ENCODE measurements around the gene RNF44.

The RNF44 gene

DNA sequence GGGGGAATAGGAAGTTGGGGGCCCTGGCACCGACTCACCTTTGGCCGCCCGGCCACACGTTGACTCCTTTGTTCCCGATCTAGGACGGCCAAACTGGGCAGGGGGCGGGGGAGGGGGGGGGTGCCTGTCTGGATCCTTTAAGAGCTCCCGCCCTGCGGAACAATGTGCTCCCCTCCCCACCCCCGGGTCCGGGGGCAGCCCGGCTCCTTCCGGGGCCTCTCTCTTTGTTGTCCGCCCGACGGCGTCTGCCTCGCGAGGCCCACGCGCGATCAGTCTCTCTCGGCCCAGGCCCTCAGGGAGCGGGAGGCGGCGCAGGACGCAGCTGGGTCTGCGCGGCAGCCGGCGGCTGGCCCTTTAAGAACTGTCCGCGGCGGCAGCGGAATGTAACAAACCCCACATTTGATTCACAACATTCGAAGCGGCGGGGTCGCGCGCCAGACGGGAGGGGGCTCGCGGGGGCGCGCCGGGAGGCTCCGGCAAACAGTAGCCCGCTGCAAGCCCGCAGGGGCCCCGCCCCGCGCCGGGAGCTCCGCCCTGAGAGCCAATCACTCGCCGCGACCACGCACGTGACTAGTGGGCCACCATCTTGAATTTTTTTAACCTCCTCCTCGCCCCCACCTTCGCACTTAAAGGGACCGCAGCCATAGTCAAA lies at the start of gene RNF44:
Gene RNF44 (minus strand): TSS at position 501 of the 652 bp plus-strand sequence. CDS start 4,930 bp downstream, outside the sequence.
- peak within 1 kb of the TSS; percentile 47 for H2AFZ ChIP-seq (ENCODE audit: low read depth, low read length)
- peak within 1 kb of the TSS; percentile 88 for H3K4me3 ChIP-seq (ENCODE audit: low read length)
- H3K9me3 ChIP-seq (ENCODE audit: low read length) = no peaks in the 10 kb centered on the region
- no peaks in the 10 kb centered on the region for H3K27me3 ChIP-seq (ENCODE audit: insufficient read depth, low read length)
- H3K4me1 ChIP-seq (ENCODE audit: insufficient read depth, low read length) = peaks cover 32% of the 10 kb centered on the region
- H3K36me3 ChIP-seq (ENCODE audit: insufficient read depth, low read length) = peaks cover 9% of the 10 kb centered on the region

DNA sequence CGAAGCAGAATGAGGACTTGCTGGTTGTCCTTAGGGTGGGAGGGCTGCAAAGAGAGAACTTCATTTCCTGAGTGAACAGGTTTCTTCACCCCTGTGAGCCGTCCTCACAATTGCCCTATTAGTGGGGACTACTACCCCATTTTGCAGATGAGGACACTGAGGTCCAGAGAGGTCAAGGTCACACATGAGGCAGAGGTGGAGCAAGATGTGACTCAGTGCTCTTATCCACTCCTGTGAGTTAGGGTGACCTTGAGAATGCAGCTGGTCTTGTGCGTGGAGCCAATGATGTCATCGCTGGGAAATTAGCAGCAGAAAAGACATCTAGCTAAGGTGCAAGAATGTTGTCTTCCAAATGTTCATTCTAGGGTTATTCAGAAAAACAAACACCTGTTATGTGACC lies 45.9 kb upstream of the RNF44 start:
- H2AFZ ChIP-seq (ENCODE audit: low read depth, low read length) = no peak overlapping the region
- no peaks in the 10 kb centered on the region for H3K4me1 ChIP-seq (ENCODE audit: insufficient read depth, low read length)
- H3K36me3 ChIP-seq (ENCODE audit: insufficient read depth, low read length) = no peaks in the 10 kb centered on the region
- H3K9me3 ChIP-seq (ENCODE audit: low read length) = peaks cover 8% of the 10 kb centered on the region
- H3K4me3 ChIP-seq (ENCODE audit: low read length) = no peak overlapping the region
- H3K27me3 ChIP-seq (ENCODE audit: insufficient read depth, low read length) = no peaks in the 10 kb centered on the region

DNA sequence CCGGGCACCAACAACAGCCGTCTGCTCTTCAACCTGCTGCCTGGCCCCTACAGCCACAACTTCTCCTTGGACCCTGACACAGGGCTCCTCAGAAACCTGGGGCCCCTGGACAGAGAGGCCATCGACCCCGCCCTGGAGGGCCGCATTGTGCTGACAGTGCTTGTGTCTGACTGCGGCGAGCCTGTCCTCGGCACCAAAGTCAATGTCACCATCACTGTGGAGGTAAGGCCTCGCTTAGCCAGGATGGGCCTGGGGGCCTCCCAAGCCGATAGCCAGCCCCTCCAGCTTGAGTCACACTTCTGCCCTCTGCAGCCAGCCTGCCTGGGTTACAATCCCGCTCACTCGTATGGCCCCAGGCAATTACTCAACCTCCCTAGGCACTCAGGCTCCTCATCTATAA lies 44.2 kb upstream of the RNF44 start:
- Histone ChIP-seq H2AFZ (ENCODE audit: low read depth, low read length) (no peak overlapping the region), H3K4me1 (ENCODE audit: insufficient read depth, low read length) (peaks cover 2% of the 10 kb centered on the region), H3K9me3 (ENCODE audit: low read length) (peaks cover 8% of the 10 kb centered on the region), H3K36me3 (ENCODE audit: insufficient read depth, low read length) (no peaks in the 10 kb centered on the region), H3K27me3 (ENCODE audit: insufficient read depth, low read length) (no peaks in the 10 kb centered on the region), H3K4me3 (ENCODE audit: low read length) (no peak overlapping the region)

DNA sequence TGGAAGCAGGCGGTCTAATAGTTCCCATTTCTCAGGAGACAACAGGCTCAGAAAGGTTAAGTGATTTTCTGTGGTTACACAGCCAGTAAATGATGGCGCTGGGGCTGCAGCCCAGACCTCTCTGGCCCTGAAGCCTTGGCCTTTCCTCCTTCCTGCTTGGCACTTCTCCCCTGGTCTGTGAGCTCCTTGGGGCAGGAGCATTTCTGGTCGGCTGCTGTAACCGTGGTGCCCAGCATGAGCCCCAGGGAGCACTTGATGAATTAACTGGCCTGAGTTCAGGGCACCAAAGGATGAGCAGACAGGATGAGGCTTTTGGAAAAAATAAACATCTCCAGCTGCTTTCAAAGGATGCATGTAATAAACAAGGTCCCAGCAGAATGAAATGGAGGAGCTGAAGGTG lies 42.1 kb upstream of the RNF44 start:
- no peak overlapping the region for H3K4me3 ChIP-seq (ENCODE audit: low read length)
- H3K36me3 ChIP-seq (ENCODE audit: insufficient read depth, low read length) = no peaks in the 10 kb centered on the region
- peaks cover under 1% of the 10 kb centered on the region for H3K9me3 ChIP-seq (ENCODE audit: low read length)
- H3K27me3 ChIP-seq (ENCODE audit: insufficient read depth, low read length) = no peaks in the 10 kb centered on the region
- H2AFZ ChIP-seq (ENCODE audit: low read depth, low read length) = no peak overlapping the region
- peaks cover 2% of the 10 kb centered on the region for H3K4me1 ChIP-seq (ENCODE audit: insufficient read depth, low read length)

DNA sequence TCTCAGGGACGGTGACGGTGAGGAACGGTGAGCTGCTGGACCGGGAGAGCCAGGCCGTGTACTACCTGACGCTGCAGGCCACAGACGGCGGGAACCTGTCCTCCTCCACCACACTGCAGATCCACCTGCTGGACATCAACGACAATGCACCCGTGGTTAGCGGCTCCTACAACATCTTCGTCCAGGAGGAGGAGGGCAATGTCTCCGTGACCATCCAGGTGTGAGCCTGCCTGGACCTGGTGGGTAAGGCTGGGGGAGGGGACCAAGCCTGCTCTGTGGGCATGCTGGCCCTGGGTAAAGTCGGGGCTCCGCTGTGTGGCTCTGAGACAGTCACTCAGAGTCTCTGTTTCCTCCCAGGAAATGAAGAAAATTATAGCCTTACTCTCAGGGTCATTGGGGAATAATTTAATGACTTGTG lies 41.2 kb upstream of the RNF44 start:
- Histone ChIP-seq H3K4me1 (ENCODE audit: insufficient read depth, low read length) (peaks cover 2% of the 10 kb centered on the region), H3K4me3 (ENCODE audit: low read length) (no peak overlapping the region), H2AFZ (ENCODE audit: low read depth, low read length) (no peak overlapping the region), H3K36me3 (ENCODE audit: insufficient read depth, low read length) (no peaks in the 10 kb centered on the region), H3K9me3 (ENCODE audit: low read length) (no peaks in the 10 kb centered on the region), H3K27me3 (ENCODE audit: insufficient read depth, low read length) (no peaks in the 10 kb centered on the region)

DNA sequence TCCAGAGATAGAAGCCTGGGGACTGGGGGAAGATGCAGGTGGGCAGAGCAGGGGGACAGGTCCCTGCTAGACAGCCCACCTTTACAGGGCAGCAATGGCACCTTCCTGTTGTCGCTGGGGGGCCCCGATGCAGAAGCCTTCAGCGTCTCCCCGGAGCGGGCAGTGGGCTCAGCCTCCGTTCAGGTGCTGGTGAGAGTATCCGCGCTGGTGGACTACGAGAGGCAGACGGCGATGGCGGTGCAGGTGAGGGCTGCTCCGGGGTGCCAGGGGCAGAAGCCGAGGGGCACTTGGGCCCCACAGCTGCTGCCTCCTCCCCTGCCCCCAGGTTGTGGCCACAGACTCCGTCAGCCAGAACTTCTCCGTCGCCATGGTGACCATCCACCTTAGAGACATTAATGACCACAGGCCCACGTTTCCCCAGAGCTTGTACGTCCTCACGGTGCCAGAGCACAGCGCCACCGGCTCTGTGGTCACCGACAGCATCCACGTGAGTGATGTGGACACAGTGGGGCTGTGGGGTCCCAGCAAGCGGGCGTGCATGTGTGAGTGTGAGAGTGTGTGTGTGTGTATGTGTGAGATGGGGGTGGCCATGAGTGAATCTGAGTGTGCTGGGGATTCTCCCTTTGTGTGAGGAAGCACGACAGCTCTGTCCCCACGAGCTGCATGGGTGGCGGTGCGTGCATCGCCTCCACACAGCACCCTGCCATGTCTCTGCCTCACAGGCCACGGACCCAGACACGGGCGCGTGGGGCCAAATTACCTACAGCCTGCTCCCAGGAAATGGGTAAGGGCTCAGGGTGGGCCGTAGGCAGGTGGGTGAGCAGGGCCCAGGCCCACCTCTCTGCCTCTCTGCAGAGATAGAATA lies 40.3 kb upstream of the RNF44 start:
- peaks cover 1% of the 10 kb centered on the region for H3K27me3 ChIP-seq (ENCODE audit: insufficient read depth, low read length)
- peaks cover 2% of the 10 kb centered on the region for H3K4me1 ChIP-seq (ENCODE audit: insufficient read depth, low read length)
- no peak overlapping the region for H3K4me3 ChIP-seq (ENCODE audit: low read length)
- no peak overlapping the region for H2AFZ ChIP-seq (ENCODE audit: low read depth, low read length)
- H3K9me3 ChIP-seq (ENCODE audit: low read length) = no peaks in the 10 kb centered on the region
- H3K36me3 ChIP-seq (ENCODE audit: insufficient read depth, low read length) = no peaks in the 10 kb centered on the region

DNA sequence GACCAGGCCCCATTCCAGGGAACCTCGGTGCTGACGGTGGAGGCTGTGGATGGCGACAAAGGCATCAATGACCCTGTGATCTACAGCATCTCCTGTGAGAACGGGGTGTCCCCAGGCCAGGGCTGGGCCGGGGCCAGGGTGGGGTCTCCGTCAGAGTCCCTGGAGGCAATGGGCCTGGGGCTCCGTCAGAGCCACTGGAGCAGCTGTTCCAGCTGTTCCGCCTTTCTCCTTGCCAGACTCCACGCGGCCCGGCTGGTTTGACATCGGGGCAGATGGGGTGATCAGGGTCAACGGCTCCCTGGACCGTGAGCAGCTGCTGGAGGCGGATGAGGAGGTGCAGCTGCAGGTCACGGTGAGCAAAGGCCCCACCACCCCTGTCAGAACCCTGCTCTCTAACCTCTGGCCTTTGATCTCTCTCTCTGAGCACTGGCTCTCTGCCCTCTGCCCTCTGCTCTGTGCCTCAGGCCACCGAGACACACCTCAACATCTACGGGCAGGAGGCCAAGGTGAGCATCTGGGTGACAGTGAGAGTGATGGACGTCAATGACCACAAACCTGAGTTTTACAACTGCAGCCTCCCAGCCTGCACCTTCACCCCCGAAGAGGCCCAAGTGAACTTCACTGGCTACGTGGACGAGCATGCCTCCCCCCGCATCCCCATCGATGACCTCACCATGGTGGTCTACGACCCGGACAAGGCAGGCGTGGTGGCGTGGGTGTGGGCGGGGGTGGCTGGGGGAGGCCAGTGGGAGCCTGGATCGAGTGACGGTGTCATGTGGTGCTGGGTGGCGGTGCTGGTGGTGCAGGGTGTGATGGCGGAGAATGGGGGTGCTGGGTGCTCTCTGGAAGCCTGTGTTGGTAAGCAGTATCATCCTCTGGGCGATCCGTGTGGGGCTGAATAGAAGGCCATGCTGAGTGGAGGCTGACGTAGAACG lies 38.6 kb upstream of the RNF44 start:
- Histone ChIP-seq H2AFZ (ENCODE audit: low read depth, low read length) (no peak overlapping the region), H3K9me3 (ENCODE audit: low read length) (no peaks in the 10 kb centered on the region), H3K36me3 (ENCODE audit: insufficient read depth, low read length) (no peaks in the 10 kb centered on the region), H3K4me3 (ENCODE audit: low read length) (no peak overlapping the region), H3K27me3 (ENCODE audit: insufficient read depth, low read length) (peaks cover 3% of the 10 kb centered on the region), H3K4me1 (ENCODE audit: insufficient read depth, low read length) (peaks cover 2% of the 10 kb centered on the region)

DNA sequence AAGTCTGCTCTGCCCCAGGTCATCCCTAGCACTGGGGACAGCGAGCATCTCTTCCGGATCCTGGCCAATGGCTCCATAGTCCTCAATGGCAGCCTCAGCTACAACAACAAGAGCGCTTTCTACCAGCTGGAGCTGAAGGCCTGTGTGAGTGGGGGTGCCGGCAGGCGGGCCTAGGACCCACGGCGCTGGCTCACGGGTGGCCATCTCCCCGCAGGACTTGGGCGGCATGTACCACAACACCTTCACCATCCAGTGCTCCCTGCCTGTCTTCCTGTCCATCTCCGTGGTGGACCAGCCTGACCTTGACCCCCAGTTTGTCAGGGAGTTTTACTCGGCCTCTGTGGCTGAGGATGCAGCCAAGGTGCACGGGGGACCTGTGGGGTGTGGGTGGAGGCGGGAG lies 37.9 kb upstream of the RNF44 start:
- Histone ChIP-seq H3K27me3 (ENCODE audit: insufficient read depth, low read length) (peaks cover 3% of the 10 kb centered on the region), H2AFZ (ENCODE audit: low read depth, low read length) (no peak overlapping the region), H3K4me1 (ENCODE audit: insufficient read depth, low read length) (peaks cover 2% of the 10 kb centered on the region), H3K9me3 (ENCODE audit: low read length) (no peaks in the 10 kb centered on the region), H3K36me3 (ENCODE audit: insufficient read depth, low read length) (no peaks in the 10 kb centered on the region), H3K4me3 (ENCODE audit: low read length) (no peak overlapping the region)

DNA sequence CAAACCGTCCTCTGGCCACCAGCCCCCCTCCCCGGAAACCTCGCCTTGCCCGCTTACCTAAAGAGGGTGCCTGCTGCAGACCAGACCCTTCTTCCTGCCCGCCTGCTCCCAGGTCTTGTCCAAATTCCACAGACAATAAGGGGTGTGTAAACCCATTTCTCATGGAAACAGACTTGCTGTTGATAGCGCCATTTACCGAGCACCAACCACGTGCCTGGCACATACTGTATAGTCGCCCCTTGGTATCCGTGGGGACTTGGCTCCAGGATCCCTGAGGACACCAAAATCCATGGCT lies 37.0 kb upstream of the RNF44 start:
- no peaks in the 10 kb centered on the region for H3K9me3 ChIP-seq (ENCODE audit: low read length)
- no peaks in the 10 kb centered on the region for H3K36me3 ChIP-seq (ENCODE audit: insufficient read depth, low read length)
- no peak overlapping the region for H3K4me3 ChIP-seq (ENCODE audit: low read length)
- H2AFZ ChIP-seq (ENCODE audit: low read depth, low read length) = no peak overlapping the region
- peaks cover 3% of the 10 kb centered on the region for H3K27me3 ChIP-seq (ENCODE audit: insufficient read depth, low read length)
- peaks cover 2% of the 10 kb centered on the region for H3K4me1 ChIP-seq (ENCODE audit: insufficient read depth, low read length)

DNA sequence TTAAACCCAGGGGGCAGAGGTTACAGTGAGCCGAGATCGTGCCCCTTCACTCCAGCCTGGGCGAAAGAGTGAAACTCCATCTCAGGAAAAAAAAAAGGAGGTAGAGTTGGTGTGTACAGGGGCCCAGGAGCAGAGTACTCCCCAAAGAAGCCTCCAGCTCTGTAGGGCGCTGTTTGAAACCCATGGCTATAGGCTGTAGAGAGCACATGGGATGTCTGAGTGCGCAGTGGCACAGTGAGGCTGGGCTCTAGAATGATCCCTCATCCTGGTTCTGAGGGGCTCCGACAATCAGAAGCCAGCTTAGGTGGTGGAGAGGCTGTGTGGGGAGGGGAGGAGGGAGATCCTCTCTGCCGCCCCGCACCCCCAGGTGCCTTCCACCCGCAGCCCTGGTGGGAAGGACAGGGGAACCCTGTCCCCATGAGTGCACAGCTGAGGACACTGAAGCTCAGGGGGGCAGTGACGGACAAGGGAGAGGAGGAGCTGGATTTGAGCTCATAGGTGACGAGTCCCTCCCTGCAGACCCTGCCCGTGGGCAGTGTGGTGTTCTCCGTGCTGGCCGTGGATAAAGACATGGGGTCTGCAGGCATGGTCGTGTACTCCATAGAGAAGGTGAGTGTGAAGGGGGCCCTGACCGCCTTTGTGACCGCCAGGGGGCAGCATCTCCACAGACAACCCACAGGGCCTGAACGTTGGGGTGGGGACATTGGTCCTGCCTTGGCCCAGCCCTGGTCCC lies 36.5 kb upstream of the RNF44 start:
- Histone ChIP-seq H3K4me3 (ENCODE audit: low read length) (no peak overlapping the region), H3K9me3 (ENCODE audit: low read length) (no peaks in the 10 kb centered on the region), H2AFZ (ENCODE audit: low read depth, low read length) (no peak overlapping the region), H3K27me3 (ENCODE audit: insufficient read depth, low read length) (peaks cover 3% of the 10 kb centered on the region), H3K4me1 (ENCODE audit: insufficient read depth, low read length) (peaks cover 2% of the 10 kb centered on the region), H3K36me3 (ENCODE audit: insufficient read depth, low read length) (no peaks in the 10 kb centered on the region)

DNA sequence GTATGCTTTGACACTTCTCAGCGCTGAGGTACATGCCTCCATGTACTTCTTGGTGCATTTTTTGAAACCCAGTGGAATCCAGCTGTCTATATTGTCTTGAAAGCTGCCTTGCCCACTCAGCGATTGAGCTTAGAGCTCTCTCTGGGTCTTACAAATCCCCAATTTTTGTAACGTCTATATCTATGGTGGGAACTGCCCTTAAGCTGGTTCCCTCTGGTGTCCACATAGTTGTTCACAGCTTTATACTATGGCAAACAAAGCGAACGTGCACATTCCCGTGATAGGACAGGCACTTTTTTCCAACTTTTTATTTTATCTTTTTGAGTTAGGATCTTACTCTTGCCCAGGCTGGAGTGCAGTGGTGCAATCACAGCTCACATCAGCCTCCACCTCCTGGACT lies 32.8 kb upstream of the RNF44 start:
- Histone ChIP-seq H3K4me3 (ENCODE audit: low read length) (no peak overlapping the region), H3K9me3 (ENCODE audit: low read length) (peaks cover 3% of the 10 kb centered on the region), H3K36me3 (ENCODE audit: insufficient read depth, low read length) (no peaks in the 10 kb centered on the region), H2AFZ (ENCODE audit: low read depth, low read length) (no peak overlapping the region), H3K4me1 (ENCODE audit: insufficient read depth, low read length) (no peaks in the 10 kb centered on the region), H3K27me3 (ENCODE audit: insufficient read depth, low read length) (peaks cover 3% of the 10 kb centered on the region)

DNA sequence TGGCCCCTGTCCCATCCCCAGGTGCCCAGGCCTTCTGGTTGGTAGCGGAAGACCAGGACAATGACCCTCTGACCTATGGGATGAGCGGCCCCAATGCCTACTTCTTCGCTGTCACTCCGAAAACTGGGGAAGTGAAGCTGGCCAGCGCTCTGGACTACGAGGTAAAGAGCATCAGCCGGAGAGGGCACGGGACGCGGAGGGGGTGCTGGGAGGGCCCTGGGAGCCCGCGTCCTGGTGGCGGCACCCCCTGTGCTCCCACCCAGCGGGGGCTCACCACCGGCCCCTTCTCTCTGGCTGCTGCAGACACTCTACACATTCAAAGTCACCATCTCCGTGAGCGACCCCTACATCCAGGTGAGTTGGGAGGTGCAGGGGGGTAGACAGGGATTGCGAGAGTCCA lies 31.5 kb upstream of the RNF44 start:
- no peaks in the 10 kb centered on the region for H3K36me3 ChIP-seq (ENCODE audit: insufficient read depth, low read length)
- peaks cover 3% of the 10 kb centered on the region for H3K27me3 ChIP-seq (ENCODE audit: insufficient read depth, low read length)
- peaks cover 3% of the 10 kb centered on the region for H3K9me3 ChIP-seq (ENCODE audit: low read length)
- no peak overlapping the region for H2AFZ ChIP-seq (ENCODE audit: low read depth, low read length)
- H3K4me1 ChIP-seq (ENCODE audit: insufficient read depth, low read length) = no peaks in the 10 kb centered on the region
- H3K4me3 ChIP-seq (ENCODE audit: low read length) = no peak overlapping the region
